Inferior parietal cortex (tissue), 1 donor: Measurements from ENCODE around the gene MRGPRX4.

Experiments
- DNase-seq: peaks from one replicate; pipeline ENCODE4 v3.0.0-alpha.2; 2016; ENCODE audit errors: extremely low spot score

MRGPRX4 gene

DNA sequence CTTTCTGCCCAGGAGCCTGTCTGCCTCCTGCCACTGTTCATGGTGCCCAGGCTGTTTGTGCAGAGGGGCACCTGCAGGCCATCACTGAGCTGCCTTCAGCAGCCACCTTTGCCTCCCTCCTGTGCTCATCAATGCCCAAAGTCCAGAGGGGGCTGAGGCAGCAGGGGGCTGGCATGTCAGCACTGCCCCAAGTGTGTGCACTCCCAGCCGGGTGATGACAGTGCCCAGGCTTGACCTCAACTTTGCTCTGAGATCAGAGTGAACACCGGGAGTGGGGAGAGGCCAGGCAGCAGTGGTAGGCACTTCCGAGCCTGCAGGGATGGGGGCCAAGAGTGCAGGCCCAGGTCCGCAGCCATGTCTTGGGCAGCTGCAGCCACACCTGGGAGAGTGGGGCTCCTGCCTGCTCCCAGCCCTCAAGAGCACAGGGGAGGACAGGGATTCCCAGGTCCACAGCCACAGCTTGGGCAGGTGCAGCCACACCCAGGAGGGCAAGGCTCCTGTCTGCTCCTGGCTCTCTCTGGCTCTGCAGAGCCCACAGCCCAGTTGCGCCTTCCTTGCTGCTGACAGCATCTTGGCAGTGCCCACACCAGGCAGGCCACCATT, 48.7 kb downstream of the MRGPRX4 start:
- DNase-seq: no peak

DNA sequence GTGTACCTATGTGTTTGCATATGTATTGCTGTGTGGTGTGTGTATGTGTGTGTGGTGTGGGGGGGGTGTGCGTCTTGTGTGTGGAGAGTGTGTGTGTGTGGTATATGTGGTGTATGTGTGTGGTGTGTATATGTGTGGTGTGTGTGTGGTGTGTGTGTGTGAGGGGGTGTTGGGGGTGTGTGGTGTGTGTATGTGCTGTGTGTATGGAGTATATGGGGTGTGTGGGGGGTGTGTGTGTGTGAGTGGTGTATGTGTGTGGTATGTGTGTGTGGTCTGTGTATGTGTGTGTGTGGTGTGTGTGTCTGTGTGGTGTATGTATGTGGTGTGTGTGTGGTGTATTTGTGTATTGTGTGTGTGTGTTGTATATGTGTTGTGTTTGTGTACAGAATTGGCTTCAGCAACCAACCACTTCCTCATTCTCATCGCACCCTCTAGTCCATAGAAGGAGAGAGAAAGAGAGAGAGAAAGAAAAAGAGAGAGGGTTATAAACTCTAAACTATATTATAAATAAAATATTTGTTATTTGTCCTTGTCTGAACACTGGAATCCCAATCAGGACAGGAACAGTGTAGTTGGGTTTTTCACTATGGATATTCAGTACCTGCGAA, 50.3 kb downstream of the MRGPRX4 start:
- no peak for DNase-seq
